ENCODE results near the gene ARID1B.

Gene ARID1B

DNA sequence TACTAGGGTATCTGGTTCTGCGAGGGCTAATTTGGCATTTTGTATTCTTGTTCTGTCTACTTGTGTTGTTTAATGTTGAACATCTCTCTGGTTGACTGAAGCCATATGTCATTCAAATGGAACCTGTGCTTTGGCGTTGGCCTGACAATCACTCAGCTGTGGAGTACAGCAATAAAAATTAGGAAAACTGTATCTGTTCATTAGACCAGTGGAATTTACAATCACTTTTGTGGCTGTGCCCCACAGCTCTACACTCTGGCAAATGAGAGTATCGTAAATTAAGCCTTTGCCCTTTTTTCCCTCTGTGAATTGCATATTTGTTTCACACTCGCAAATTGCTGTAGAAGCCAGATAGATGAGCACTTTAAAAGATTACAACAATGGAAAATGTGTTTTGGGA lies 102.0 kb downstream of the ARID1B start:
- DNase-seq (ENCODE audit: low read depth in 2 of 2), result no peak

DNA sequence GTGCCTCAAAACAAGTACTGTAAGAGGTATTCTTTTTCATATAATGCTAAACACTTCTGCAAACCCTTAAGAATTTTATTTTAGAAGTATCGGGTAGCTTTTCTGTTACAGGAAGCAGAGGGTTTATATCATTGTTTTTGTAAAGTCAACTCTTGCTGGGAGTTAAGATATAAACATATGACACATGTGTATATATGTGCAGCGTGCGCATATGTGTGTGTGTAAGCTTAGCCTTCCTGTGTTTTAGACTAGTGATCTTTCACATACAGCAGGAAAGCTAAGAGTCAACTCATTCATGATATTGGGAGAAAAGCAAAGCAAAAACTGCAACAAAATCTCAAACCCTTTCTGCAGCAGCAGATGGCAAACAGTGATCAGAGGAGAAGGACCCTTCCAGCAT lies 102.4 kb downstream of the ARID1B start:
- no peak for DNase-seq (ENCODE audit: low read depth in 2 of 2)

DNA sequence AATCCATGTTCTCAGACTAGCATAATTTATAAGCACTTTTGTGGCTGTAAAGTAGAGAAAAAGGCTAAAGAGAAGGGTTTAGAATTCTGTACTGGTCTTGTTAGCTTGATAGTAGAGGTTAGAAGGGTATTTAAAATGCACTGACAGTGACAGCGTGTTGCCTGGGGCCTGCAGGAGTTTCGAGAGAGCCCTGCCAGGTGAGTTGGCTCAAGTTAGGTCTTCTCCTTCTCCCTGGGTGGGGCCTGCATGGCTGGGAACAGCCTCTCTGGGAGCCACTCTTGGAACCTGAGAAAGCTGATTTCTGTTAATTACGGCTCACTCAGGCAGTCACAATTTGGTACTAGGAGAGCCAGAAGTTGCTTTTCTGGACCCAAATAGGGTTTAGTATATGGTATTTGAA lies 103.7 kb downstream of the ARID1B start:
- DNase-seq (ENCODE audit: low read depth in 2 of 2), result no peak

DNA sequence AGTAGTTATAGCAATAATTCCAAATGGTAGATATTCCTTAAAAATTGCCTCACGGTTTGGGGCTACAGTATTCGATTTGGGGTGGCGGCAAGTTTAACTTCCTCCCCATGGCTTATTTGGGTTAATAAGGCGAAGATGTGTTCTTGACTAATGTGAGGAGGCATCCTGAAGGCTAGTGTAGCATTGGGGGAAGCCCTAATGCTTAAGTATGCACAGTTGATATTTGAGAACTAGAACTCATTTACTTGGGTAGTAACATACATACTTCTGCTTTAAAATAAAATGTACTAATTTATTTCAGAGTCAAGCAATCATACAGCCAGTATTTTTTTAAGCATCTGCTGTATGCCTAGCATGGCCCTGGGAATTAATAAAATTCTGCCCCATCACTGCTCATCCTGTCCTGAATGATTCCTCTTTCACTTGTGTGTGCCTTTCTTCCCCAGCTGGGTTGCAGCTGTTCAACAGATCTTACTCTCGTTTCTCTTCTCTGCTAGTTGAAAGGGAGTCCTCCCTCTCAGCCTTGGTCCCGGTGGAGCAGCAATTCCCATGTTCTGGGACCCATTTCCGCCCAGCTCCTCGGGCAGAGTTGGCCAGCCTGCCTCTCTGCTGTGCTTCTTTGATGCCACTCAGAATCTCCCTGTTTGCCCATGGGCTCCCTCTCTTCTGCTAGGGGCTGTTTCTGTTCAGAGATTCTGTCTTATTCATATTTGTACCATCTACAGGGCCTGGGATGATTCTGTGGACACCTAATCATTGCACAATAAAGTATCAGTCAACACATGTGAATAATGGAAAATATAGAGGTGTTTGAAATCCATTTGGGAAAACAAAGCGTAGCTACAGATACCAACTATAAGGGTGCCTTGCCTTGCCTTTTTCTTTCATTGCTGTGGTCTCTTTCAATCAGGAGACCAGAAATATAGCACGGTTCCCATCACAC lies 104.8 kb downstream of the ARID1B start:
- no peak for DNase-seq (ENCODE audit: low read depth in 2 of 2)

DNA sequence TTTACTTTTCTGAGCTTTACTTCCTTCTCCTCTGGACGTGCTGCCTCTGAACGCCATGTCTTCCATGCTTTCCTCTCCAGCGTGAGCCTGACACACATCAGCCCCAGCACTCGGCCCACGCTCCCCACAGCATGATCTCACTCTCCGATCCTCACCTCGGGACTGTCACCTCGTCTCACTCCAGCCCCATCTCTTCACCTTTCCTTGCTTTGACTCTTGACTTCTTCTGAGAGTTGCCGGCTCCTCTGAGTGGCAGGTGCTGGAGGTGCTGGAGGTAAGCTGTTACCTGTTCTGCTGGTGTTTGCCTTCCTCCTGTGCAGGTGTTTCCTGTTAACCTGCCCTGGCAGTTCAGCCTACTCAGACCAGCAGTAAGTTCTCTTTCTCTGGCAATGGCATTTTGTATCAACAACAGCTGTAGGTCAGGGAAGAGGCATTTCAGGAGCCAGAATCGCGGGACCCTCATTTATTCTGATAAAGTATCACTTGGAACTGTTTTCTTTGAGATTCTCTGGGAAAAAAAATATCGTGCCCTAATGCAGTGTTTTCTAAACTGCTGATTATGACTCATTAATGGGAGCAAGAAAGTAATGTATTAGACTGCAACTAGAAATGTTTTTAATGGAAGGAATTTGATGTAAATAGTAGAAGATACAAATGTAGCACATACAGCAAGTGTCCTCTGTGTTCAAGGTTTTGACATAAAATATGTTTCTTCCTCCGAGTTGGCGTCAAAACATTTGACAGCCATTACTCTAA lies 106.5 kb downstream of the ARID1B start:
- DNase-seq (ENCODE audit: low read depth in 2 of 2), result no peak

DNA sequence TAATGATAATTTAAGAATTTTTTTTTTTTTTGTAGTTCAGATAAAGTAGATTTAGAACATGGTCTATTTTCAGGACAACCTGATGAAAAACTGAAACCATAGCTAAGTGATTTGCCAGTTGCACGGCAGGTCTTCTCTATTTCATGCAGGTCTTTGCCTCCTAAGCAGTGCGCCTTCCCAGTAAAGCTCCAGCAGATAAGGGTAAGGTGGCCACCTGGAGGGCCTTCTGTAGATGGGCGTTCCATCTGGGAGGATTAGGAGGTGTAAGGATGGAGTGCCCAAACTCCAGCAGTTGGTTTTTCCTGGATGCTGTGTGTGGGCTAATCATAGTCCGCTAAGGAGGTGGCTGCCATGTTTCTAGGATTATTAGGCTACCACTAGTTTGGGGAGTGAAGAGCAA lies 107.1 kb downstream of the ARID1B start:
- DNase-seq (ENCODE audit: low read depth in 2 of 2), result no peak

DNA sequence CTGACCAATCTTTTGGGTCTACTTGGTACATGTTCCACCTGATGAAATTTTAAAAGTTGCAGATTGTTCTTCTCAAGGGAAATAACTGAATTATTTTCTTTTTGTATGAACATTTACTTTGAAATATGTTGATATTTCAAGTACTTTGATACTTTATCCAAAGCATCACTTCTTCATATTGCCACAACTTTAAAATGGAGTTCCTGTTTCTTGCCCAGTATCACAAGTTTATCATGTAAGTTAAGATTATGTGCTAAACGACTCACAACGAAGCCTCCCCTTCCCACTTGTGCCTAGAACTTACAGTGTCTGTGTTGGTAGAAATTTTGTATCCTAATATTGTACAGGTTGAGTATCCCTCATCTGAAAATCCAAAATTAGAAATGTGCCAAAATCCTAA lies 108.4 kb downstream of the ARID1B start:
- no peak for DNase-seq (ENCODE audit: low read depth in 2 of 2)

DNA sequence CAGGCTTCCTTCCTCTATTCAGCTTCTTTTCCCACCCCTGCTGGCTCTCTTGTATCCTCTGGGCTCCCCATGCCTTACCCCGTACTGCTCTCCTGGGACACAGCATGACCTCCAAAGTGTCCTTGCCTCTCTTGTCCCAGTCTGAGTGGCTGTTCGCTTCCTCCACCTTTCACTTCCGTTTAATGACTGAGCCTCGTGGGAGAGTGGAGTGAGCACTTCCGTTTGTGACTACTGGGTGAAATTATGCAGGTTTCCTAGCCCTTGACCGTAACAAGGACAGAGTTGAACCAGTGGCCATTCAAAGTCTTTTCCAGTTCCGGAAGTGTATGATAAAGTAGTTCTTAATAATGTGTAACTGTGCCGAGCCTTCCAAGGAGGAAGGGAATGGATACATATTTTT lies 109.2 kb downstream of the ARID1B start:
- DNase-seq (ENCODE audit: low read depth in 2 of 2), result no peak

DNA sequence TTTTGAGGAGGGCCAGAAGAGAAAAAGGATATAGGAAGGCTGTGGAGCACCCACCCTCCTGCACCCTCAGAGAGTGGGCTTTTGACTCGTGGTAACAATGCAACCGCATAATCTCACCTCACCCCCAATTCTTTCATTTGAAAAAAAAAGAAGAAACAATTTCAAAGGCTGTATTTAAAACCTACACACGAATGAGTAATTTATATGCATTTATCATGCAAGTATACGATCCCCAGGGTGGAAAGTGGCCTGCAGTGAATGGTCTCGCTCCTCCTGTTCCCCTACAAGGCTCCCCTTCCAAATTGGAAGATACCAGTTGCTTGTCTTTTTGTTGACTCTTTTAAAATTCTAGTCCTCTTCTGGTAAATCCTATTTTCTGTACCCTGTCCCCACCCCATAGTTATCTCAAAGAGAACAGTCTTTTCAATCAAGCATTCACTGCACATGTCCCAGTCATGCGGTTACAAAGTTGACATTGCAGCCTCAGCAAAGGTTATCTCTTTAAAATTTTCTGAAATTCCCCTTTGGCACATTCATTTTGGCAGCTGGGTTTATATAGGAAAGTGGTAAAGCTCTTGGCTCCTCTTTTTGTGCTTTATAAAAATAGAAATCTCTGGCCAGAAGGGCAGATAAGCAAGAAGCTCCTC lies 110.6 kb downstream of the ARID1B start:
- DNase-seq (ENCODE audit: low read depth in 2 of 2), result no peak

DNA sequence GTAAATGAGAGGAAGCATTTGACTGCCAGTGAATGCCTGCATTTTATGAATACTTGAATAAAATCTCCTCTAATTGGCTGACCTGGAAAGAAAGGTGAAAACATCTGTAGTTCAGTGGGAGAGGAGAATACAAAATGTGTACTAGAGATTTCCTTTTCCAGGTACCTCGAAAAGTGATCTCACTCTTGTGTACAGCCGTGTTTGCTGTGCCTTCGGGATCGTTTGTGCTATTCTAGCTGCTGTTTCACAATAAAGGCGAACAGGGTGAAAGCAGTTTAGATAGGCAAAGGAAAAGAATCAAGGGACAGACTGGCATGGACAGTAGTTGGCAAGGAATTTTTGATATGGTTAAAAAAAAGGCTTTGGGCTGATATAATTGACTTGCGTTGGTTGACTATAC lies 112.3 kb downstream of the ARID1B start:
- no peak for DNase-seq (ENCODE audit: low read depth in 2 of 2)

DNA sequence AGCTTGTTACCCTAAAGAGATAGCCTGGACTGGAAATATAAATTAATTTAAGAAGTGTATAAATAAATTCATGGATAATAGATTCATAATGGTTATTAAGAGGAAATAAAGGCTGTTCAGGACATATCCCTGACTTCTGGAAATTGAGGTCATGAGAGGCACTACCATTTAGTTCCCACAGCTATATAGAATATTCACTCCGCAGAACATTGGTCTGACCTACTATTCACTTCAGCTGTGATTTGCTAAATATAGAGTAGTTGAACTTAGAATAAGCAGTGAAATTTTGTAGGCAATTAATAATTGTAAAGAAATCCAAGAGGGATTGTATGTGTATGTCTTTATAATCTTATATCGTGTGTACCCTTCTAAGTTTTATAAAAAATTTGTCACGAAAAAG lies 112.8 kb downstream of the ARID1B start:
- DNase-seq (ENCODE audit: low read depth in 2 of 2), result no peak

DNA sequence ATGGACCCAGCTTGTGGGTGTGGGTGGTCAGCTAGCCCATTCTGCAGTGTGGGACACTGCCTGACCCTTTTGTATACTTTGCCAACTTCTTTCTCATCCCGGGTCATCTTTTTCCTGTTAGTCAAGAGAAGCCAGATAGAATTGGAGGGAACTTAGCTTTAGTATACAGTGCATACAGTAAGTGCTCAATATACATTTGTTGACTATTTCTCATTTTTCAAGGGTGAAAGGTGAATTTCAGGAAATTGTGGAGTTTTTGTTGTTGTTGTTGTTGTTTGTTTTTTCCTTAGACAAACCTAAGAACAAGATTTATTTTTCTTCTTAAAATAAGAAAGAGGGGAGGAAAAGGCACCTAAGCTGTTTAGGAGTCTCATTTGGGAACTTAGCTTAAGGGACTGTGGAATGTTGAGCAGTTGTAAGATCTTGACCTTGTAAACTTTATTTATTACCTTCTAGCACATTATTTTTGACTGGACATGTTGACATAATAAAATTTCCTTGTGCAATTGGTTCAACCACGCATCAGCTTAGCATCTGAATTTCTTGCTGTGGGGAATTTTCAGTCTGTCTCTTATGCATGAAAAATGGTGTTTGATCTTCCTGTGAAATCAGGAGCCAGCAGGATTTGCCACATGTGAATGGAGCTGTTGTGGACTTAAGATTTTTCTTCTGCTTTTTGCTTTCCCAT lies 113.6 kb downstream of the ARID1B start:
- DNase-seq (ENCODE audit: low read depth in 2 of 2), result no peak

DNA sequence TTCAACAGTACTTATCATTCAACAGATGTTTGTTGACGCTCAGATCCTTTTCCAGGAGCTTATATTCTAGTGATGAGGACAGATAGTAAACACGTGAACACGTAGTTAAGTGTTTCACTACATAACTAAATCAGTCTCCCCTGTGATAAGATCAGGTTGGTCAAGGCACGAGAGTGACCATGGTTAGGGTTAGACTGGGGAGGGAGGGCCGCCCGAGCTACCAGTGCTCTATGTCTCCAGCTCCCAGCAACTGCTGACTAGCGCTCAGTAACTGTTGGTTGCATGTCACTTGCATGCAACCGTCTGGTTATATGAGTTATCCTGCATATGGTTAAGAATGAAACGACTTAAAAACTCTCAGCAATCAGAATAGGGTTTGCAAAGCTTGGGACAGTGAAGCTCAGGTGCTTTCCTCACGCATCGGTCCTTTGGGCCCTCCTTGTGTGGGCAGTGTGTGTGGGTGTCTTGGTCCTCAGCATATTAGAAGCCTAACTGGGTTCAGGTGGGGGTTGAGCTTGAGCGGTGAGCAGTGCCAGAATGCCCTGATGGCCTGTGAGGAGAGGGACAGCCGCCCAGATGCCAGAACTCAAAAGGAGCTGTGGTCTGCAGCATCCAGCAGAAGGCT lies 120.8 kb downstream of the ARID1B start:
- DNase-seq (ENCODE audit: low read depth in 2 of 2), result no peak

DNA sequence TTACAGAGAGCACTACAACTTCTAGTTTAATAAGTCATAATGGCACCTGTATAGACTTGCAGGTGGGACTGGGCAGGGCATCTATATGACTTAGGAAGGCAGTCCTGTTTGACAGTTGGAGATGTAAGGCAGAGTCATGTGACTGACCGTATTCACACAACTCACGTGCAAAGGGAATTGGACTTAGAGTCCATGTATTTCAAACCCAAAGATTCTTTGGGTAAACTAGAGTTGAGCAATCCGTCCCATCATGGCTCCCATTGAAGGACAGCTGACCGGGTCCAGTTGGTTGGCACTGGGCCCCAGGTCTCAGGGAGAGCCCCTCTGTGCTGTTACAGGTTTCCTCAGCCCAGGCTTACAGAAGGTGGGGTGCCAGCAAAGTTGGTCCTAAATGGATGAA lies 121.9 kb downstream of the ARID1B start:
- no peak for DNase-seq (ENCODE audit: low read depth in 2 of 2)

DNA sequence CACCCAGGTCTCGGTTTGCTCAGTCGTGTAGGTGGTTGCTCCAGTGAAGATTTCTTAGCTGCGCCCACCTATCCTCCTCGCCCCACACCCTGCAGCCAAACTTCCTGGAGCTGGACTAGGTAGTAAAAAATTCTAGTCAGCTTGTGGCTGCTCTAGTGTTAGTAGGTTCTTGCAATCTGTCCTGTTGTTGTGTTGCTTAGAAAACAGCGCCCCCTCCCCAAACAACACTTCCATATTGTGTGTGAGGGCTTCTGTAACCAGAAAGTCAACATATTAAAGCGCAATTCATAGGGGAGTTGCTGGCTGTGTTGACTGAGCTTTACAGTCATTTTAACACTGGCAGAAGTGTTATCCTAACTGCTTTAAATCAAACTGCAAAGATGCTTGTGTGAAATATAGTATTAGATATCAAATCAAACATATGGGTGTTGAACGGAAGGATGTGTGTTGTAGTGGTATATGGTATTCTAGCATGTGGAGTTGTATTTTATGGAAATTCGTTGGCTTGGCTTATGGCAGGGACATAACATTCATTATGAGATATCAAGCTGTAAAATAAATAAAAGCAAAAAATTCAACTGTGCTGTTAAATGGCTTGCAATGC lies 122.5 kb downstream of the ARID1B start:
- DNase-seq (ENCODE audit: low read depth in 2 of 2), result no peak

DNA sequence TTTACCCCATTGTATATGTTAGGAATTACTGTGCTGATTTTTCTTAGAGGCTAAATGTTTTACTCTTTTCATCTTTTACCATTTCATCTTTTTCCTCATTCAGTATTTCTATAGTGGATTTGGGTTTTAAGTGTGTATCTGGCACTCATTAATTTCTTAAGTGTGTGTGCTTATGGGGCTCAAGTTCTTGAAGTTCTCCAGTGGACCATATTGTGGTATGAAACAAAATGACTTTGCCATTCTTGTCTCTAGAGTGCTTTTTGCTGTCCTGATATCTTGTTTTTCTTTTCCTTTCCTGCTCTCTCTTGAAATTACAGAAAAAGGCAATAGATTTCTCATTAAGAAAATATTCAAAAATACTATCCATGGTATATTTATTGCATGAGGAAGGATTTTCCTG lies 123.1 kb downstream of the ARID1B start:
- no peak for DNase-seq (ENCODE audit: low read depth in 2 of 2)

DNA sequence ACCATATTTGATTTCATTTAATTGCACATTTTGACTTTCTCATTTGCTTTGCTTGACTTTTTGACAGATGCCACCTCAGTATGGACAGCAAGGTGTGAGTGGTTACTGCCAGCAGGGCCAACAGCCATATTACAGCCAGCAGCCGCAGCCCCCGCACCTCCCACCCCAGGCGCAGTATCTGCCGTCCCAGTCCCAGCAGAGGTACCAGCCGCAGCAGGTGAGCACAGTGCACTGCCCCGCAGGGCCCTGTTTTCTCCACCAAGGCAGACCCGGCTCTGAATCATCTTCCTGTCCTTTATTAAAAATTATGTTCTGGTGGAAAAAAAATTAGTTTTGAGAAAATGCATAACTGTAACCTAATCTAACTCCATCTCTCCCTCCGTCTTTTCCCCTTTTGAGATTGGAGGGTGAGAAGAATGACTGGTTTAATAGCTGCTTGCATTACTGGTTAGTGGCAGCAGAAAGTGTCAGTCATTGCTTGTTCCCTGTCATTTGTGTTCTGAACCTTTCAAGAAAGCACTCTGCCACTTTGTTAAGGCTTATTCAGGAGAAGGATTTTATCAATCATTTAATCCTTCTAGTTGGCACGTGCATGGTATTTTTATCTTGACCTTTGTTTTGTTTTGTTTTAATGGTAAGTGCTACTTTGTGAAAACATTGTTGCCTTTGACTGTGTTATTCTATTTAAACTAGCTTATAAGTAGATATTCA lies 124.3 kb downstream of the ARID1B start:
- no peak for DNase-seq (ENCODE audit: low read depth in 2 of 2)

DNA sequence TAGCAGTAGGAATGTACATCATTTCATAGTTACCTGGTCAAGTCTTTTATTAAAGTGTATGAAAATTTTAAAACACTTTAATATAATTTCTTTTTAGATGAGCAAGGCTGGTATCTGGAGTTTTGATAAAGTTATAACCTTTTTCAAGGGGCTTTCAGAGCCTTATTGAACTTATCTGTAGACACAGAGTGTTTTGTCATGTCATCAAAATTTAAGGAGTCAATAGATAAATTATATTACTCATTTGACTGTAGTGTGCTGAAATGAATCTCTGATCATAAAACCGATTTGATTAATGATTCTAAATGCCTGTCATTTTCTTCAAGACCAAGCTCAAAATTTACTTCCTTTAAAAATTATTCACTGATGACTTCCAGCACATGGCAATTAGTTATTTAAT lies 125.6 kb downstream of the ARID1B start:
- DNase-seq (ENCODE audit: low read depth in 2 of 2), result no peak

DNA sequence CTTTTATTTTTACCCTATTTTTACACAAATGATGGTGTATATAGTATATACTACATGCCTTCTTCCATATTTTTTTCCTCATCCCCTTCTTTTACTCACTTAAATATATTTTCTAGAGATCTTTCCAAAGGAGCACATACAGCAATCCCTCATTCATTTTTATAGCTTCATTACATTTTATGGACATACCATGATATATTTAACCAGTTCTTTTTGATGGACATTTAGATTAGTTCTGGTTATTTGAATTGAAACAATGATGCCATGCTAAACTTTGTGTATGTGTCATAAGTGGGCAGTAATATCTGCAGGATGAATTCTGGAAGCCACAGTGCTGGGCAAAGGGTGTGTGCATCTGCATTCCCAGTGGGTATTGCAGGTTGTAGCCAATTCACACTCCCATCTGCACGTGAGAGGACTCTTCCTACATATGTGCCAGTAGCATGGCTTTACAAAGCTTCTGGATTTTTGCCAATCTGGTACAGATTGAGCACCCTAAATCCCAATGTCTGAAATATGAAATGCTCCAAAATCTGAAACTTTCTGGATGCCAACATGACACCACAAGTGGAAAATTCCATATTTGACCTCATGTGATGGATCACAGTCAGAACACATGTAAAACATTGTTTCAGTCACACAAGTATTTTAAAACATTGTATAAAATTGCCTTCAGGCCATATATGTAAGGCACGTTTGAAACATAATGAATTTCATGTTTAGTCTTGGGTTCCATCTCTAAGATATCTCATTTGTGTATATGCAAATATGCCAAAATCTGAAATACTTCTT lies 127.2 kb downstream of the ARID1B start:
- no peak for DNase-seq (ENCODE audit: low read depth in 2 of 2)

DNA sequence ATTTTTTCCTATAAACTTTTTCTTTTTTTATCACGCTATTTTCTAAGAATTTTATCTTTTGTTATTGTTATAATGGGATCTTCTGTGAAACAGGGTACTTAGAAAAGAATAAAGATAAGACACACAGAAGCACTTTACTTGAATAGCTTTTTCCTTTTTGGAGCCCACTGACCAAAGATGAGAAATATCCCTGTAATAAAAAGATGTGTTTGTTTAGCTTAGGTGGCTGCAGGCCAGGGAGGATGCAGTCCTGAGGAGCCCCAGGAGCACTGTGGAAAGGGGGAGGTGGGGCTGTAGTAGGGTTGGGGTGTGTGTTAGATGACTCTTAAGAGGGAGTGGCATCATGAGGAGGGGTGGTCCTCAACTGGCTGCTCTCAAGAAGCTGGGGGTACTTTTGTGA lies 128.6 kb downstream of the ARID1B start:
- DNase-seq (ENCODE audit: low read depth in 2 of 2), result no peak

All from activated CD8-positive, alpha-beta memory T cell treated with anti-CD3 and anti-CD28 coated beads for 4 hours (primary cell).